GM18517 (cell line): ENCODE results near the gene CFH.
"Not testable (repeated sequence)": the region's sequence is repeated elsewhere in the genome, so short reads cannot be mapped to it uniquely, and the experiment has no call there.

ENCODE experiments used
- ATAC-seq: cut with Tn5 transposase; IDR thresholded peaks from one replicate; pipeline ENCODE4 v1.9.1; 2021; ENCODE audit warnings: mild to moderate bottlenecking, moderate library complexity; ENCODE audit not compliant: unreplicated experiment

CFH gene

GRCh38 chr1:196661345-196661744 lies 9.5 kb downstream of the CFH start:
- ATAC-seq, result no peak

GRCh38 chr1:196667131-196667530 lies 15.3 kb downstream of the CFH start:
- ATAC-seq, result no peak

- no peak for ATAC-seq
Measured at GRCh38 chr1:196669051-196669450, 17.2 kb downstream of the CFH start.

GRCh38 chr1:196669693-196670092 lies 17.9 kb downstream of the CFH start:
- ATAC-seq, result no peak

- no peak for ATAC-seq
Measured at GRCh38 chr1:196674908-196675307, 23.1 kb downstream of the CFH start.

GRCh38 chr1:196677781-196678509 lies 26.1 kb downstream of the CFH start:
- ATAC-seq, result no peak

- no peak for ATAC-seq
Measured at GRCh38 chr1:196678510-196678884, 26.7 kb downstream of the CFH start.

GRCh38 chr1:196680107-196680506 lies 28.3 kb downstream of the CFH start:
- no peak for ATAC-seq

GRCh38 chr1:196684476-196684875 lies 32.6 kb downstream of the CFH start:
- ATAC-seq, result no peak

GRCh38 chr1:196685506-196685905 lies 33.7 kb downstream of the CFH start:
- ATAC-seq, result no peak

GRCh38 chr1:196689001-196689400 lies 37.2 kb downstream of the CFH start:
- no peak for ATAC-seq

- ATAC-seq, result no peak
Measured at GRCh38 chr1:196690582-196690981, 38.7 kb downstream of the CFH start.

GRCh38 chr1:196698993-196699392 lies 47.1 kb downstream of the CFH start:
- no peak for ATAC-seq

GRCh38 chr1:196701144-196701543 lies 49.3 kb downstream of the CFH start:
- no peak for ATAC-seq

- not testable (repeated sequence) for ATAC-seq
Measured at GRCh38 chr1:196709892-196710291, 58.0 kb downstream of the CFH start.

- no peak for ATAC-seq
Measured at GRCh38 chr1:196717868-196718267, 66.0 kb downstream of the CFH start.

GRCh38 chr1:196723325-196724185 lies 71.7 kb downstream of the CFH start:
- peak; percentile 98 for ATAC-seq

- ATAC-seq, result no peak
Measured at GRCh38 chr1:196732526-196732925, 80.7 kb downstream of the CFH start.

GRCh38 chr1:196733091-196733970 lies 81.5 kb downstream of the CFH start:
- no peak for ATAC-seq

GRCh38 chr1:196734006-196734405 lies 82.2 kb downstream of the CFH start:
- ATAC-seq, result no peak

- no peak for ATAC-seq
Measured at GRCh38 chr1:196734460-196734859, 82.6 kb downstream of the CFH start.
